H1 (cell line): ENCODE results near the gene ACAD10. TPM values are rescaled to one million over a fixed set of nuclear protein-coding genes. Genes with fewer than 3 reads are reported as not detected.

Experiments used
- CTCF ChIA-PET: fragments of 300-600 bp; sonication (Branson Sonifier 250); formaldehyde crosslinking; loops from one replicate; lab custom pipeline; 2021; ENCODE audit not compliant: partially characterized antibody; lab: Charles Lee
- POLR2A ChIA-PET: fragments of 300-600 bp; sonication (Branson Sonifier 250); formaldehyde crosslinking; loops from one replicate; lab custom pipeline; 2021; ENCODE audit warnings: inconsistent platforms; ENCODE audit not compliant: partially characterized antibody; lab: Charles Lee
- DNase-seq, 2 experiments: peaks; one replicate each; pipeline versions ENCODE4 v3.0.0 to v3.0.0-alpha.2; 2010 to 2022; ENCODE audit warnings: low spot score in 2 of 2, low read depth in 1 of 2, mixed read lengths in 1 of 2
- FAIRE-seq: peaks from 2 replicates; lab custom pipeline; 2011; peaks lifted over from hg19 to GRCh38; lab: Jason Lieb, UNC
- H2AFZ ChIP-seq: 2 replicates; pipeline ENCODE4 v1.8.1; 2012; ENCODE audit warnings: low read length, inconsistent platforms
- H2AK5ac ChIP-seq: 2 replicates; pipeline ENCODE4 v1.6.1; 2013; ENCODE audit warnings: low read depth, low read length
- H2BK120ac ChIP-seq: replicated peaks from 2 replicates; pipeline ENCODE3; 2013; ENCODE audit warnings: low read depth, low read length, inconsistent platforms
- H2BK12ac ChIP-seq: 2 replicates; pipeline ENCODE4 v1.6.1; 2013; ENCODE audit warnings: low read depth, low read length
- H2BK15ac ChIP-seq: 2 replicates; pipeline ENCODE4 v1.6.1; 2013; ENCODE audit warnings: low read length
- H2BK20ac ChIP-seq: 2 replicates; pipeline ENCODE4 v1.6.1; 2013; ENCODE audit warnings: low read length
- H2BK5ac ChIP-seq: 2 replicates; pipeline ENCODE4 v1.6.1; 2013; ENCODE audit warnings: low read depth, low read length
- H3K14ac ChIP-seq: 2 replicates; pipeline ENCODE4 v1.6.1; 2013; ENCODE audit warnings: inconsistent platforms; ENCODE audit not compliant: insufficient read length
- H3K18ac ChIP-seq: 2 replicates; pipeline ENCODE4 v1.6.1; 2013; ENCODE audit warnings: low read length; ENCODE audit errors: extremely low read depth
- H3K23ac ChIP-seq: 2 replicates; pipeline ENCODE4 v1.6.1; 2013; ENCODE audit warnings: inconsistent platforms; ENCODE audit not compliant: insufficient read length
- H3K23me2 ChIP-seq: 2 replicates; pipeline ENCODE4 v1.6.1; 2013; ENCODE audit warnings: low read depth, low read length
- H3K27ac ChIP-seq: 2 replicates; pipeline ENCODE4 v1.6.1; 2011; ENCODE audit warnings: low read depth, low read length, inconsistent platforms
- H3K27me3 ChIP-seq, 4 experiments: replicated peaks in 1 of 4; 1 replicate in 1 of 4; 2 replicates in 3 of 4; pipeline versions ENCODE4 v1.6.1 to v1.8.1; 2011 to 2013; ENCODE audit warnings: low read length in 3 of 4, mild to moderate bottlenecking in 3 of 4, inconsistent platforms in 2 of 4, mixed read lengths in 2 of 4, moderate library complexity in 1 of 4; ENCODE audit not compliant: control insufficient read depth in 3 of 4, insufficient read depth in 3 of 4; ENCODE audit errors: extremely low read depth in 1 of 4
- H3K36me3 ChIP-seq, 4 experiments: 2 replicates each; pipeline versions ENCODE4 v1.6.1 to v1.8.1; 2011 to 2013; ENCODE audit warnings: mild to moderate bottlenecking in 4 of 4, low read length in 3 of 4, moderate library complexity in 2 of 4, control low read depth in 1 of 4, inconsistent platforms in 1 of 4; ENCODE audit not compliant: insufficient read depth in 4 of 4, control insufficient read depth in 2 of 4
- H3K4ac ChIP-seq: replicated peaks from 2 replicates; pipeline ENCODE3; 2013; ENCODE audit warnings: low read length, low read depth, mixed read lengths, inconsistent platforms; ENCODE audit not compliant: insufficient read length
- H3K4me1 ChIP-seq, 4 experiments: replicated peaks in 1 of 4; 1 replicate in 1 of 4; 2 replicates in 3 of 4; pipeline versions ENCODE4 v1.6.1 to v1.8.1; 2011 to 2013; ENCODE audit warnings: low read length in 3 of 4, inconsistent platforms in 2 of 4, mixed read lengths in 1 of 4; ENCODE audit not compliant: insufficient read depth in 4 of 4, control insufficient read depth in 3 of 4
- H3K4me2 ChIP-seq, 2 experiments: 2 replicates each; pipeline versions ENCODE4 v1.6.1 to v1.8.1; 2011 to 2013; ENCODE audit warnings: low read depth in 2 of 2, low read length in 2 of 2, control low read depth in 1 of 2, inconsistent platforms in 1 of 2, mild to moderate bottlenecking in 1 of 2; ENCODE audit not compliant: insufficient read depth in 1 of 2
- H3K4me3 ChIP-seq, 4 experiments: fragments of 200-600, 300-600 bp in 1 of 4; sonication (generic), shearing (Covaris generic), sonication (Bioruptor Twin) in 1 of 4; 2 replicates each; pipeline versions ENCODE4 v1.5.1 to v1.8.1; 2011 to 2016; ENCODE audit warnings: low read length in 4 of 4, low read depth in 3 of 4, control low read depth in 2 of 4, inconsistent platforms in 2 of 4, mild to moderate bottlenecking in 2 of 4, mixed read lengths in 1 of 4, moderate library complexity in 1 of 4; ENCODE audit not compliant: insufficient read depth in 2 of 4; ENCODE audit errors: extremely low read depth in 1 of 4
- H3K56ac ChIP-seq: replicated peaks from 2 replicates; pipeline ENCODE3; 2013; ENCODE audit warnings: low read depth, mild to moderate bottlenecking, mixed read lengths, low read length, inconsistent platforms; ENCODE audit not compliant: insufficient read length
- H3K79me1 ChIP-seq: 2 replicates; pipeline ENCODE4 v1.6.1; 2013; ENCODE audit warnings: low read depth, low read length, control low read depth
- H3K79me2 ChIP-seq, 2 experiments: 2 replicates each; pipeline versions ENCODE4 v1.6.1 to v1.8.1; 2012 to 2013; ENCODE audit warnings: low read length in 2 of 2, mild to moderate bottlenecking in 2 of 2, inconsistent platforms in 1 of 2; ENCODE audit not compliant: insufficient read depth in 2 of 2, control insufficient read depth in 1 of 2
- H3K9ac ChIP-seq, 4 experiments: replicated peaks in 1 of 4; 1 replicate in 1 of 4; 2 replicates in 3 of 4; pipeline versions ENCODE4 v1.6.1 to v1.8.1; 2011 to 2013; ENCODE audit warnings: low read depth in 3 of 4, low read length in 3 of 4, control low read depth in 2 of 4, mild to moderate bottlenecking in 2 of 4, moderate library complexity in 2 of 4, inconsistent platforms in 1 of 4; ENCODE audit errors: extremely low read depth in 1 of 4
- H3K9me3 ChIP-seq, 2 experiments: 2 replicates each; pipeline versions ENCODE4 v1.6.1 to v1.8.1; 2012 to 2013; ENCODE audit warnings: mild to moderate bottlenecking in 2 of 2, moderate library complexity in 2 of 2, control low read depth in 1 of 2, inconsistent platforms in 1 of 2, low read depth in 1 of 2, low read length in 1 of 2, mixed read lengths in 1 of 2; ENCODE audit not compliant: insufficient read depth in 2 of 2
- H4K20me1 ChIP-seq, 2 experiments: replicated peaks in 1 of 2; 2 replicates each; pipeline versions ENCODE3 to v1.8.1; 2011 to 2013; ENCODE audit warnings: inconsistent platforms in 2 of 2, low read length in 2 of 2, mild to moderate bottlenecking in 1 of 2; ENCODE audit not compliant: insufficient read depth in 2 of 2, control insufficient read depth in 1 of 2
- H4K5ac ChIP-seq: 2 replicates; pipeline ENCODE4 v1.6.1; 2013; ENCODE audit warnings: low read length, low read depth, mixed read lengths, inconsistent platforms; ENCODE audit not compliant: insufficient read length
- H4K8ac ChIP-seq: 2 replicates; pipeline ENCODE4 v1.8.0; 2013; ENCODE audit warnings: mild to moderate bottlenecking, moderate library complexity, low read length, inconsistent platforms; ENCODE audit not compliant: insufficient read depth; ENCODE audit errors: extremely low read depth
- H4K91ac ChIP-seq: replicated peaks from 2 replicates; pipeline ENCODE3; 2013; ENCODE audit warnings: low read length, mixed read lengths, inconsistent platforms; ENCODE audit not compliant: insufficient read length
- WGBS, 2 experiments: shearing (Covaris generic) in 1 of 2; methylation state at CpG; one replicate each; pipeline versions ENCODE4 v1.1.6 to v1.1.7; 2013 to 2015; ENCODE audit warnings: low lambda C conversion rate in 2 of 2, mixed read lengths in 2 of 2, inconsistent platforms in 1 of 2, low coverage in 1 of 2, missing lambda C conversion rate in 1 of 2; ENCODE audit not compliant: insufficient replicate concordance in 2 of 2, insufficient coverage in 1 of 2, insufficient read length in 1 of 2; ENCODE audit errors: extremely low coverage in 1 of 2, missing lambda C conversion rate in 1 of 2; 5-methylcytosine and 5-hydroxymethylcytosine counted together
- polyA plus RNA-seq, 7 experiments: library from polyadenylated mRNA; depleted of rRNA in 3 of 7; stranded (reverse) in 5 of 7; unstranded in 2 of 7; fragments of >200 nt in 5 of 7; fragments of 200-250 nt in 2 of 7; gene quantifications; 1 replicate in 5 of 7; 2 replicates in 1 of 7; 4 replicates in 1 of 7; pipeline versions ENCODE4 v1.2.1 to v1.2.3, GENCODE V29; 2011 to 2013; ENCODE audit warnings: missing spikeins in 2 of 7, mixed read lengths in 2 of 7
- total RNA-seq: library from RNA; stranded (reverse); fragmentation: NEBNext Ultra II Directional; extraction: Animal tissue kit (Norgen Biotek cat#: 25700); gene quantifications from 2 replicates; pipeline ENCODE4 v1.2.1, GENCODE V29; 2021

The ACAD10 gene
- total and polyA plus RNA-seq, 2 of the 8 experiments (the other 6 are each of a cell fraction or from before 2014, with no cell fraction given): 17.3 to 23.3 TPM

GRCh38 chr12:111640506-111640905 is 45.3 kb upstream of the ACAD10 start:
- H3K27me3 ChIP-seq: no peaks in the 10 kb centered on the region; a peak in 1 of 7 replicates
- no peak overlapping the region for H3K4me3 ChIP-seq
- no peak for FAIRE-seq
- H3K9ac ChIP-seq: no peak overlapping the region
- no peak overlapping the region for H4K91ac ChIP-seq
- H4K20me1 ChIP-seq: no peaks in the 10 kb centered on the region
- H3K14ac ChIP-seq: no peak overlapping the region
- CTCF ChIA-PET: interaction anchor here (0.6 to 1.7 kb wide), 6 partner anchors 8 to 44 kb away, joined by 3 to 5 read pairs (median 3); no protein-coding TSS in a partner anchor
- H2AK5ac ChIP-seq: no peak overlapping the region
- no peaks in the 10 kb centered on the region for H3K79me2 ChIP-seq
- no peak overlapping the region for H2BK12ac ChIP-seq
- no peak overlapping the region for H3K4ac ChIP-seq
- no peak for DNase-seq
- H3K4me1 ChIP-seq: peaks cover 5 to 13% (median 9%) of the 10 kb centered on the region in 4 experiments
- no peak overlapping the region for H4K8ac ChIP-seq
- 94% methylated on average over 5 of the region's 5 CpGs; no CpG with 5 or more reads in 1 of the 2 experiments for WGBS, 2 experiments
- H3K9me3 ChIP-seq: no peaks in the 10 kb centered on the region
- H3K4me2 ChIP-seq: no peak overlapping the region
- no peaks in the 10 kb centered on the region; the same call in 1 of the 2 replicates for H3K79me1 ChIP-seq
- no peaks in the 10 kb centered on the region for H3K23me2 ChIP-seq
- peaks cover 0 to 26% (median 11%) of the 10 kb centered on the region in 4 experiments; a peak in 7 of 8 replicates for H3K36me3 ChIP-seq
- no peak overlapping the region for H3K23ac ChIP-seq
- H2BK120ac ChIP-seq: no peak overlapping the region
- POLR2A ChIA-PET: interaction anchor here (0.8 to 1.6 kb wide), 3 partner anchors 9 to 69 kb away, joined by 3 to 4 read pairs (median 3); no protein-coding TSS in a partner anchor
- H2AFZ ChIP-seq: no peak overlapping the region
- no peak overlapping the region for H3K56ac ChIP-seq
- no peak overlapping the region for H3K18ac ChIP-seq
- H2BK15ac ChIP-seq: no peak overlapping the region
- no peak overlapping the region for H4K5ac ChIP-seq
- H2BK20ac ChIP-seq: no peak overlapping the region
- no peak overlapping the region for H2BK5ac ChIP-seq
- no peak overlapping the region for H3K27ac ChIP-seq
